Measurements from ENCODE around the gene PCA3. TPM values are rescaled to one million over a fixed set of nuclear protein-coding genes. Genes with fewer than 3 reads are reported as not detected.
"Not testable (repeated sequence)": the region's sequence is repeated elsewhere in the genome, so short reads cannot be mapped to it uniquely, and the experiment has no call there.

PCA3 gene
- not detected in 2 replicates for total RNA-seq (2014; rRNA removed; shearing (Covaris generic))

DNA sequence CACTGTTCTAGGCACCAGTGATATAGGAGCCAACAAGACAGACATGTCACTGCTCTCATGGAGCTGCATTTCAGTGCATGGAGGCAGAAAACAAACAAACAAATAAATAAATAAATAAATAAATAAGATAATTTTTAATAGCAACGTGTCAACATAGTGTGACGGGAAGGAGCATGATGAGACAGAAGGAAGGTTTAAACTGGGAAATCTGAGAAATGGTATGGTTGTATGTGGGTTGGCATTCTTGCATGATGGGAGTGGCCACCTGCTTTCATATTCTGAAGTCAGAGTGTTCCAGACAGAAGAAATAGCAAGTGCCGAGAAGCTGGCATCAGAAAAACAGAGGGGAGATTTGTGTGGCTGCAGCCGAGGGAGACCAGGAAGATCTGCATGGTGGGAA is at the start of gene PCA3:
Gene PCA3, plus strand, starts transcription at position 301 of the 400 bp plus-strand sequence.
- in situ Hi-C loops (cut with HindIII; ENCODE audit: low sequenced_read_pairs) = no loop called here
- no peak for DNase-seq (ENCODE audit: low spot score)

- in situ Hi-C loops (cut with HindIII; ENCODE audit: low sequenced_read_pairs) = no loop called here
- peak; percentile 74 for DNase-seq (ENCODE audit: low spot score)
These were observed 48.1 kb upstream of the PCA3 start for GRCh38 chr9:76716085-76716672.

- DNase-seq (ENCODE audit: low spot score) = no peak
- in situ Hi-C loops (cut with HindIII; ENCODE audit: low sequenced_read_pairs) = no loop called here
These were observed 47.1 kb upstream of the PCA3 start for GRCh38 chr9:76717176-76717575.

GRCh38 chr9:76717613-76718012 is 46.6 kb upstream of the PCA3 start:
- in situ Hi-C loops (cut with HindIII; ENCODE audit: low sequenced_read_pairs) = no loop called here
- no peak for DNase-seq (ENCODE audit: low spot score)

- no peak for DNase-seq (ENCODE audit: low spot score)
- in situ Hi-C loops (cut with HindIII; ENCODE audit: low sequenced_read_pairs) = no loop called here
These were observed 46.1 kb upstream of the PCA3 start for GRCh38 chr9:76718166-76718565.

DNA sequence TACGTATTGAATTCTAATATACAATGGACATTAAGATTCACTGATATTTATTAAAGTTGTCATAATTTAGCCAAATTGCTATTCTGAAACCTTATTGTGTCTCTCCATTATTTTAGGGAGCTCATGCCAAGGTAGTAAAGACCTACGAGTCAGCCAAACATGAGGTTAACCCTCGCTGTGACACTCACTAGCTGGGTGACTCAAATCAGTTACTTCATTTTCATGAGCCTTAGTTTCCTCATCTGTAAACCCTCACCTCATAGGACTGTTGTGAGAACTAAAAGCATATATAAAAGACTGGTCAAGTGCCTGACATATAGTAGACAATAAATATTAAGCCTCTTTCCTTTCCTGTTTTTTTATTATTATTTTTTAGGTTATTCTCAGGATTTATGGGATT is 44.0 kb upstream of the PCA3 start:
- in situ Hi-C loops (cut with HindIII; ENCODE audit: low sequenced_read_pairs) = no loop called here
- DNase-seq (ENCODE audit: low spot score) = no peak

GRCh38 chr9:76725011-76725546 is 39.2 kb upstream of the PCA3 start:
- in situ Hi-C loops (cut with HindIII; ENCODE audit: low sequenced_read_pairs) = no loop called here
- DNase-seq (ENCODE audit: low spot score) = peak; percentile 79

DNA sequence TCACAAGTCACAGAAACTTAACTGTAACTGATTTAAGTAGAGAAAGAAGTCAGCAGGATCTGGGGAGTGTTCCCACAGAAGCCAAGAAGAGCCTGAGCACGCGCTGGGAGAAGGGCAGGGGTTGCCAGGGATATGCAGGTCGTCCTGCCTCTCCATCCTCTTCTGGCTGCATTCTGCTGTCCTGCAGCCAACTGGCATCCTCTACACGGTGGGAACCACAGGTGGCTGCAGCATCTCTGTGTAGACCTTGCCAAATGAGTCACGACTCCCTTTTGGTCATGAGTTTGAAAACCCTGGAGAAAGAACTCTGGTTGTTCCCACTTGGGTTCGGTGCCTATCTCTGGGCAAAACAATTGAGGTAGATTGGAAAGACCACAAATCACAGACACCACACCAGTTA is 38.4 kb upstream of the PCA3 start:
- in situ Hi-C loops (cut with HindIII; ENCODE audit: low sequenced_read_pairs) = no loop called here

GRCh38 chr9:76729116-76729515 is 35.1 kb upstream of the PCA3 start:
- no peak for DNase-seq (ENCODE audit: low spot score)

More for the DNA sequence above, 38.4 kb upstream of the PCA3 start:
- peak; percentile 95 for DNase-seq (ENCODE audit: low spot score)

DNA sequence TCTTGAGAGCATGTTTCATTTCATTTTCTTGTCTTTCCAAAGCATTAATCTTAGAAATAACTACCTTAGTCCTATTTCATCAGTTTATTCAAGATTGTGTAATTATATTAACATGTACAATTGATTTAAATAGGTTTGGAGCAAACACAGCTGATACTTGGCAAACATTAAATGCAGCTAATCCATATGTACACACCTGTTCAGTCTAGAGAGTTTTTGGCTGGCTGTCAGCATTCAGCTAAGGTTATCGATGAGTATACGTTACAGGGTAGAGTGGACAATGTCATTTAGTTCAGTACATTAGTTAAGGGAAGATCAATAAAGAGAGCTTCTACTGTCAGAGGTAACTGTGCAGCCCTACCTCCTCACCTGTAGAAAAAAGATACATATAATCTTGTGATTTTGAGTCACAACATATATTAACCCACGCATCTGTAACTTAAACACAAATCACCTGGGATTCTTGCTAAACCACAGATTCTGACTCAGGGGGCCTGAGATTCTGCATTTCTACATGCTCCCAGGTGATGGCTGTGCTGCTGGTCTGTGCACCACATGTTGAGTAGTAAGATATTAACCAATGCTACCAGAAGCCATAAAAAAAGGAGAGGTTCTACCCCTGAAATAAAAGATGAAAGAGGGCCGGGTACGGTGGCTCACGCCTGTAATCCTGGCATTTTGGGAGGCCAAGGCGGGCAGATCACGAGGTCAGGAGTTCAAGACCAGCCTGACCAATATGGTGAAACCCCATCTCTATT is 34.1 kb upstream of the PCA3 start:
- DNase-seq (ENCODE audit: low spot score) = no peak
- in situ Hi-C loops (cut with HindIII; ENCODE audit: low sequenced_read_pairs) = no loop called here

More at GRCh38 chr9:76729116-76729515, 35.1 kb upstream of the PCA3 start:
- in situ Hi-C loops (cut with HindIII; ENCODE audit: low sequenced_read_pairs) = no loop called here

- DNase-seq (ENCODE audit: low spot score) = no peak
- in situ Hi-C loops (cut with HindIII; ENCODE audit: low sequenced_read_pairs) = no loop called here
These were observed 33.4 kb upstream of the PCA3 start for GRCh38 chr9:76730801-76731200.

GRCh38 chr9:76732341-76732958 is 31.8 kb upstream of the PCA3 start:
- in situ Hi-C loops (cut with HindIII; ENCODE audit: low sequenced_read_pairs) = no loop called here
- no peak for DNase-seq (ENCODE audit: low spot score)

DNA sequence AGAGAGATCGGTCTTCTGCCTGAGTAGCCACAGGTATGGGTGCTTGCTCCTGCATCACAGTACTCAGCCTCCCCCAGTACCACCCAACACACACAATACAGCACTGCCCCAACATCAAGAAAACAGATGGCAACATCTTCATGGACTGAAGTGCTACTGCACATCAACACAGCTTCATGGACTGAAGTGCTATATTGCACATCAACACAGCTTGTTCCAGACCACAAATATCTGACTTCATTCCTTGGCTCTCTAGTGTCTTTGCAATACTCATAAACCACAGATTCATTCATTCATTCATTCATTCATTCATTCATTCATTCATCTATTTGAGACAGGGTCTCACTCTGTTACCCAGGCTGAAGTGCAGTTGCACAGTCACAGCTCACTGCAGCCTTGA is 31.1 kb upstream of the PCA3 start:
- in situ Hi-C loops (cut with HindIII; ENCODE audit: low sequenced_read_pairs) = no loop called here
- DNase-seq (ENCODE audit: low spot score) = no peak

DNA sequence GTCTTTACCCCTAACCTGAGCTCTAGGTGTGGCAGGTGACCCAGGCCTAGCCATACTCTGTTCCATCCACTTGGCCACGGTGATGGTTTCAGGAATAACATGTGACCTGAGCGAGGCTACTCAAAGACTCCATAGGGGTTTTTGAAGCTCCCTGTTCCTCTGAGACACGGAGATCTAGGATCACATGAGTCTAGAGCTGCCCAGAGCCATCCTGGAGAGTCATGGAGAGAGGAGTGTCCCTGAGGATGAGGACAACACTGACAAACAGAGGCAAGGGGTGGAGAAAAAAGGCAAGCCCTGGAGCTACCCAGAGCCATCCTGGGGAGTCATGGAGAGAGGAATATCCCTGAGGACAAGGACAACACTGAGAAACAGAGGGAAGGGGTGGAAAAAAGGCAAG is 29.5 kb upstream of the PCA3 start:
- in situ Hi-C loops (cut with HindIII; ENCODE audit: low sequenced_read_pairs) = no loop called here

DNA sequence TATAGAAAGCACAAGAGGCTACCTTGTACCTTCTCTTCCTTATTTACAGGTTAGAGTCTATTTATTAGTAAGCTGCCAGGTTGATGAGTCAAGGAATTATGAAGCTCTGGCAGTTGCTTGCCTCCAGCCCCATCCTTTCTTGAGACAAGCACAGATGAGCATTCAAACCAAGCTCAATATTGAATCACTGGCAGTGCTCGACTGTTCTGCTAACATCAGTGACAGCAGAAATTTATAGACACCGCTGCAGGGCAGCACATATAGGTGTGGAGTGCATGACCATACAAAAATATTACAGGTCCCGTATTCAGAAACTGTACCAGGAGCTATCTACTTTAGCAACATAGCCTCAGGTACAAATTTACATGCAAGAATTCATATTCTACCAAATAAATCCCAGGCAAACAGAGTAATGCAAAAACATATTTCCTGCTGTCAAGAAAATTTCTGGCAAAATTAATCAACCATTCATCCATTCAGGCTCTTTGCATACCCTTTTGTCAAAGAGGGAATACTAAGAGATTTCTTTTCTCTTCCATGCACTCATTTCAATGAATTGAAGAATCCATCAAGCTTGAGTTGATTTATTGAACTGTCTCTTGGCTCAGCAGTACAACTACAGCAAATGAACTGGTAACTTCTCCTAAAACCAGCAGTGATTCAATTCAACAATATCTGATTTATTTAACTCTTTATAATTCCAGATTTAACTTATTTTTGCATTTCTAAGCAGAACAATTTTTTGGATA is 26.9 kb upstream of the PCA3 start:
- in situ Hi-C loops (cut with HindIII; ENCODE audit: low sequenced_read_pairs) = no loop called here
- no peak for DNase-seq (ENCODE audit: low spot score)

More for the DNA sequence above, 29.5 kb upstream of the PCA3 start:
- no peak for DNase-seq (ENCODE audit: low spot score)

DNA sequence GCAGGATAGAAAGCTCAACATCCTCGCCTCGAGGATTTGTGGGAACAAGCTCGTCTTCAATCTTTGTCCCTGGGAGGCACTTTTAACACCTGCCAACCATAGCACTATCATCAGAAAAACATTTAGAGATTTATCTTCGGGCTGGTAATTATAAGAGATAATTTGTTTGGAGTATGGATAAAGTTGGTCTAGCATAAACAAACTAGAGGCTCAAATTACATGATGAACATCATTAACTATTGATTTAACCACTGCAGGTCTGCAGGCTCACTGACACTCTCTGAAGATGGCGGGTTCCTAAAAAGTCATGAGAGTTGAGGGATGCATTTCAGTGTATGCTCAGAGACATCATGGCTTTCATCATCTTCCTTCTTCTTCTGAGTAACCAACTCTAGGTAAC is 25.8 kb upstream of the PCA3 start:
- no peak for DNase-seq (ENCODE audit: low spot score)
- in situ Hi-C loops (cut with HindIII; ENCODE audit: low sequenced_read_pairs) = no loop called here

DNA sequence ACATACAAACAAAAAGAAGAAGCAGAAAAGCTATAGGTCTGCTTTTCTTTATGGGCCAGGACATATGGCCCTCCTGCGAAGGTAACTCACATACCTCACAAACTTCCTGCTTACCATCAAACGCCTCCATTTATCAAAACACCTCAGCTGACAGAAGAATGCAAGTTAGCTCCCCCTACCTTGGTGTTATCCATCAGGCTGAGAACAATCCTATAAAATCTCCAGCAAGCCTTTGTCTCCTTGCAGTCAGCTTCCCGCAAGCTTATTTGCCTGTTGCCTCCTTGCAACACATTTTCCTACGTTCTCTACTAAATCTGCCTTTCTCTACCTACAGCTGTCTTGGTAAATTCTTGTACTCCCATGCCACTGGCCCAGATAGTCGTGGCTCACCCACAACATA is 22.7 kb upstream of the PCA3 start:
- DNase-seq (ENCODE audit: low spot score) = no peak
- in situ Hi-C loops (cut with HindIII; ENCODE audit: low sequenced_read_pairs) = no loop called here

GRCh38 chr9:76742890-76743289 is 21.3 kb upstream of the PCA3 start:
- in situ Hi-C loops (cut with HindIII; ENCODE audit: low sequenced_read_pairs) = not testable (repeated sequence)

DNA sequence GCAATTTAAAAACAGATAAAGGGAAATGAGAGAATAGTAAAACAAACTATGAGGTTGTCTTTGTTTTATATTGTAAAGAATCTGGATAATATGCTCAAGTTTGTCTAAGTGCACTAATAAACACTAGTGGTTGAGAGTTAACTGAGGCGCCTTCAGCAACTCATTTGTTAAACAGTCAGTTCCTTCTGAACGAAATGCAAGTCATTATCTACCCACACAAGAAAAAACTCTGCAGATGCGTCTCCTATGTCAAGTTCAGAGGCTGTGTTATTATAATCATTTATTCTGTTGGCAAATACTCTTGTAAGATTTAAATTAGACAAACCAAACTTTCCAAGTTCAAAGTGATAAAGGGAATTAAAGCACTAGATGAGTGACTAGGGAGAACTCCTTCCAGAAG is 20.3 kb upstream of the PCA3 start:
- in situ Hi-C loops (cut with HindIII; ENCODE audit: low sequenced_read_pairs) = no loop called here
- DNase-seq (ENCODE audit: low spot score) = no peak

More at GRCh38 chr9:76742890-76743289, 21.3 kb upstream of the PCA3 start:
- not testable (repeated sequence) for DNase-seq (ENCODE audit: low spot score)

Measured in G401 (cell line).